Natural killer cell (primary cell): Measurements from ENCODE around the gene SLC2A11. TPM values are rescaled to one million over a fixed set of nuclear protein-coding genes. Genes with fewer than 3 reads are reported as not detected.

Source experiments
- ATAC-seq, 3 donors: fragments of 150-1000 bp in 2 of 3; fragments of 200-7000 bp in 1 of 3; cut with Tn5 transposase; 1 replicate in 1 of 3; 2 replicates in 2 of 3; pipeline ENCODE4 v1.10.0; 2021; ENCODE audit warnings: mild to moderate bottlenecking in 2 of 3, moderate library complexity in 2 of 3
- DNase-seq, 2 donors: peaks; one replicate each; pipeline versions ENCODE4 v3.0.0 to v3.0.0-alpha.2; 2013 to 2021; ENCODE audit warnings: mixed read lengths in 1 of 2
- H3K27ac ChIP-seq: one replicate; pipeline ENCODE4 v1.5.1; 2013; ENCODE audit warnings: mild to moderate bottlenecking, low read length
- H3K27me3 ChIP-seq: one replicate; pipeline ENCODE4 v1.6.1; 2013; ENCODE audit warnings: low read length; ENCODE audit not compliant: control insufficient read depth, insufficient read depth
- H3K36me3 ChIP-seq: one replicate; pipeline ENCODE4 v1.6.1; 2013; ENCODE audit warnings: low read length; ENCODE audit not compliant: control insufficient read depth, insufficient read depth
- H3K4me1 ChIP-seq: one replicate; pipeline ENCODE4 v1.6.1; 2013; ENCODE audit warnings: low read length; ENCODE audit not compliant: control insufficient read depth, insufficient read depth
- H3K4me3 ChIP-seq: one replicate; pipeline ENCODE4 v1.5.1; 2013; ENCODE audit warnings: low read length
- H3K9me3 ChIP-seq: one replicate; pipeline ENCODE4 v1.6.1; 2013; ENCODE audit warnings: low read length; ENCODE audit not compliant: control insufficient read depth, insufficient read depth
- H3K27ac Mint-ChIP-seq, 2 donors: one replicate each; pipeline ENCODE4 v1.8.0; 2022; ENCODE audit warnings: mild to moderate bottlenecking in 2 of 2, mixed read lengths in 2 of 2, moderate library complexity in 1 of 2
- H3K27me3 Mint-ChIP-seq, 2 donors: one replicate each; pipeline ENCODE4 v1.8.0; 2022; ENCODE audit warnings: low read depth in 2 of 2, mixed read lengths in 2 of 2
- H3K36me3 Mint-ChIP-seq: one replicate; pipeline ENCODE4 v1.8.0; 2022; ENCODE audit warnings: mixed read lengths
- H3K4me1 Mint-ChIP-seq, 2 donors: one replicate each; pipeline ENCODE4 v1.8.0; 2022; ENCODE audit warnings: mixed read lengths in 2 of 2
- H3K4me3 Mint-ChIP-seq: one replicate; pipeline ENCODE4 v1.8.0; 2022; ENCODE audit warnings: mild to moderate bottlenecking, moderate library complexity, mixed read lengths
- H3K9me3 Mint-ChIP-seq, 2 donors: one replicate each; pipeline ENCODE4 v1.8.0; 2022; ENCODE audit warnings: mixed read lengths in 2 of 2
- CTCF ChIP-seq: fragments of 200-600 bp; IDR thresholded peaks from one replicate; pipeline ENCODE4 v1.8.0; 2022; ENCODE audit warnings: antibody characterized with exemption
- WGBS: methylation state at CpG from one replicate; pipeline ENCODE4 v1.1.7; 2013; ENCODE audit warnings: missing lambda C conversion rate; ENCODE audit not compliant: insufficient coverage; 5-methylcytosine and 5-hydroxymethylcytosine counted together
- intact Hi-C: fragments of 100-400 bp; cut with micrococcal nuclease; formaldehyde crosslinking; loops from one replicate; pipeline ENCODE4 v1.14.2; 2022
- total RNA-seq, 4 donors: library from RNA; stranded (reverse); fragments of 120-200 nt in 1 of 4; gene quantifications; one replicate each; pipeline versions ENCODE4 v1.2.3 to v1.2.4, GENCODE V29; 2013 to 2022

Gene SLC2A11
- total RNA-seq, 3 donors from 2014 or later (not counting 1 experiment from before 2014, with no cell fraction given), result 9.2 to 14.1 (median 11.8) TPM

GRCh38 chr22:23895599-23896144 is 38.0 kb downstream of the SLC2A11 start:
- H3K9me3 Mint-ChIP-seq, result no peaks in the 10 kb centered on the region
- peak overlapping the region; percentile 88 for H3K4me3 ChIP-seq

GRCh38 chr22:23896166-23896522 is 38.5 kb downstream of the SLC2A11 start:
- WGBS, result 92% methylated on average over 5 of the region's 5 CpGs
- Mint-ChIP-seq H3K9me3 (no peaks in the 10 kb centered on the region), H3K27ac (peak overlapping the region in 1 of 2 donors; percentile 50), H3K4me3 (peak overlapping the region; percentile 37), H3K4me1 (peaks cover 20 to 43% of the 10 kb centered on the region in 2 donors), H3K36me3 (no peaks in the 10 kb centered on the region), H3K27me3 (no peaks in the 10 kb centered on the region)
- H3K27me3 ChIP-seq, result no peaks in the 10 kb centered on the region
- intact Hi-C loops, result no loop called here
- H3K36me3 ChIP-seq, result peaks cover 12% of the 10 kb centered on the region
- ATAC-seq, result no peak
- peaks cover 23% of the 10 kb centered on the region for H3K4me1 ChIP-seq
- no peak overlapping the region for H3K4me3 ChIP-seq
- H3K9me3 ChIP-seq, result no peaks in the 10 kb centered on the region
- no peak overlapping the region for H3K27ac ChIP-seq
- DNase-seq, result no peak
- no peak for TF ChIP-seq CTCF

More at GRCh38 chr22:23895599-23896144, 38.0 kb downstream of the SLC2A11 start:
- TF ChIP-seq CTCF, result peak; percentile 5
- H3K4me1 ChIP-seq, result peaks cover 23% of the 10 kb centered on the region
- peaks cover 12% of the 10 kb centered on the region for H3K36me3 ChIP-seq
- Mint-ChIP-seq H3K36me3 (no peaks in the 10 kb centered on the region), H3K4me1 (peaks cover 20 to 43% of the 10 kb centered on the region in 2 donors), H3K27ac (peak overlapping the region; percentile 90 to 96), H3K27me3 (no peaks in the 10 kb centered on the region), H3K4me3 (peak overlapping the region; percentile 93)
- no peak for DNase-seq
- H3K9me3 ChIP-seq, result no peaks in the 10 kb centered on the region
- intact Hi-C loops, result loop anchor here (1.0 kb wide), 1 partner anchor 18 kb away; no protein-coding TSS in a partner anchor
- no peak for ATAC-seq
- no peaks in the 10 kb centered on the region for H3K27me3 ChIP-seq
- 85% methylated on average over 16 of the region's 16 CpGs for WGBS
- H3K27ac ChIP-seq, result no peak overlapping the region

- Mint-ChIP-seq H3K36me3 (no peaks in the 10 kb centered on the region), H3K27ac (peak overlapping the region in 1 of 2 donors; percentile 50), H3K27me3 (no peaks in the 10 kb centered on the region), H3K4me3 (peak overlapping the region; percentile 68), H3K9me3 (no peaks in the 10 kb centered on the region), H3K4me1 (peaks cover 20 to 43% of the 10 kb centered on the region in 2 donors)
- intact Hi-C loops, result no loop called here
- TF ChIP-seq CTCF, result no peak
- 91% methylated on average over 8 of the region's 8 CpGs for WGBS
- no peak overlapping the region for H3K4me3 ChIP-seq
- no peaks in the 10 kb centered on the region for H3K27me3 ChIP-seq
- no peak overlapping the region for H3K27ac ChIP-seq
- DNase-seq (no peak), ATAC-seq (no peak)
- H3K9me3 ChIP-seq, result no peaks in the 10 kb centered on the region
- peaks cover 12% of the 10 kb centered on the region for H3K36me3 ChIP-seq
- H3K4me1 ChIP-seq, result peaks cover 23% of the 10 kb centered on the region
Observed at GRCh38 chr22:23896523-23897186, 39.0 kb downstream of the SLC2A11 start.
